Mesendoderm (in vitro differentiated cells): ENCODE measurements around the gene SLC16A3.

ENCODE experiments used
- DNase-seq: peaks from one replicate; pipeline ENCODE4 v3.0.0; 2013
- H2AK5ac ChIP-seq: 2 replicates; pipeline ENCODE4 v1.6.1; 2013; ENCODE audit warnings: low read length, inconsistent platforms
- H2BK120ac ChIP-seq: 2 replicates; pipeline ENCODE4 v1.6.1; 2013; ENCODE audit warnings: low read depth, mild to moderate bottlenecking, low read length, moderate library complexity, mixed read lengths
- H2BK15ac ChIP-seq: replicated peaks from 2 replicates; pipeline ENCODE4 v1.6.1; 2013; ENCODE audit warnings: low read depth, mild to moderate bottlenecking, moderate library complexity
- H2BK5ac ChIP-seq: 2 replicates; pipeline ENCODE4 v1.6.1; 2013; ENCODE audit warnings: low read length, inconsistent platforms
- H3K18ac ChIP-seq: 2 replicates; pipeline ENCODE4 v1.6.1; 2013; ENCODE audit warnings: mild to moderate bottlenecking, low read length, mixed read lengths
- H3K23ac ChIP-seq: one replicate; pipeline ENCODE4 v1.6.1; 2013; ENCODE audit warnings: low read length
- H3K27ac ChIP-seq: 2 replicates; pipeline ENCODE4 v1.5.1; 2013; ENCODE audit warnings: low read depth, mild to moderate bottlenecking, inconsistent platforms, low read length, moderate library complexity
- H3K27me3 ChIP-seq: 2 replicates; pipeline ENCODE4 v1.6.1; 2013; ENCODE audit warnings: low read length, control low read depth, mild to moderate bottlenecking, inconsistent platforms; ENCODE audit not compliant: insufficient read depth, poor library complexity
- H3K36me3 ChIP-seq: 2 replicates; pipeline ENCODE4 v1.6.1; 2013; ENCODE audit warnings: low read length, inconsistent platforms; ENCODE audit not compliant: control insufficient read depth, insufficient read depth
- H3K4ac ChIP-seq: one replicate; pipeline ENCODE4 v1.6.1; 2013; ENCODE audit warnings: low read depth, mild to moderate bottlenecking, low read length, moderate library complexity
- H3K4me1 ChIP-seq: 2 replicates; pipeline ENCODE4 v1.6.1; 2013; ENCODE audit warnings: low read depth, low read length, inconsistent platforms; ENCODE audit not compliant: control insufficient read depth
- H3K4me2 ChIP-seq: 2 replicates; pipeline ENCODE4 v1.6.1; 2013; ENCODE audit warnings: low read length
- H3K4me3 ChIP-seq: 2 replicates; pipeline ENCODE4 v1.5.1; 2013; ENCODE audit warnings: mild to moderate bottlenecking, low read length
- H3K56ac ChIP-seq: one replicate; pipeline ENCODE4 v1.6.1; 2013; ENCODE audit warnings: low read length
- H3K79me1 ChIP-seq: 2 replicates; pipeline ENCODE4 v1.6.1; 2013; ENCODE audit warnings: low read length, inconsistent platforms
- H3K79me2 ChIP-seq: 2 replicates; pipeline ENCODE4 v1.6.1; 2013; ENCODE audit warnings: mild to moderate bottlenecking, low read length; ENCODE audit not compliant: control insufficient read depth, insufficient read depth
- H3K9ac ChIP-seq: 2 replicates; pipeline ENCODE4 v1.6.1; 2013; ENCODE audit warnings: low read length, inconsistent platforms
- H4K5ac ChIP-seq: one replicate; pipeline ENCODE4 v1.6.1; 2013; ENCODE audit warnings: low read length
- H4K8ac ChIP-seq: one replicate; pipeline ENCODE4 v1.6.1; 2013; ENCODE audit warnings: low read depth, mild to moderate bottlenecking, control low read depth, low read length, moderate library complexity
- WGBS: extraction: QIAGEN DNeasy Blood & Tissue Kit; methylation state at CpG from one replicate; pipeline ENCODE4 v1.1.7; 2013; ENCODE audit warnings: low lambda C conversion rate, missing lambda C conversion rate; ENCODE audit not compliant: insufficient coverage; ENCODE audit errors: extremely low coverage; 5-methylcytosine and 5-hydroxymethylcytosine counted together

Gene SLC16A3

DNA sequence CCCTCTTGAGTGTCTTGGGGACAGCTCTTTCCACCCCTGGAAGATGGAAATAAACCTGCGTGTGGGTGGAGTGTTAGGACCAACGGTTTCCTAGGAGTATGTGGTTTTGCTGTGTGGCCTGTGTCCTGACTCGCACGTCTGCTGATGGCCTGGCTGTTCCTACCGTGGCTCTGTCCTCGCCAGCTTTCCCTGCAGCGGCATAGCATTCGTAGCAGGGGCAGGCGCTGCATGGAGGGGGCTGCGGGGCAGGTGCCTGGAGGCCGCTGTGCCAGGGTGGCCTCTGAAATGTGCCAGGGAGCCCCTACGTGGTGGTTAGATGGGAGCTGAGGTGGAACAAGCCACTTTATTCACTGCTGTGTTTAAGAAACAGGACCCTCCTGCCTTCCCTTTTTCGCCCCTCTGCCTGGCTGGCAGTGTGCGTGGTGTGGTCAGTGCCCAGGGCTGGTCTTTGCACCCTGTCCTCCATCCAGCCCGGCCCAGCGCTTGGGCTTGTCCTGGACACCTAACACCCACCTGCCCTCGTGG, 10.6 kb downstream of the SLC16A3 start:
- Histone ChIP-seq H3K79me1 (peaks cover 12% of the 10 kb centered on the region), H3K18ac (no peak overlapping the region), H3K4me2 (no peak overlapping the region), H3K23ac (no peak overlapping the region), H3K4me1 (no peaks in the 10 kb centered on the region), H2AK5ac (no peak overlapping the region), H3K27ac (no peak overlapping the region), H3K4ac (no peak overlapping the region), H3K4me3 (no peak overlapping the region), H3K79me2 (peaks cover 6% of the 10 kb centered on the region), H3K36me3 (peaks cover 12% of the 10 kb centered on the region), H3K9ac (no peak overlapping the region), H2BK120ac (no peak overlapping the region), H3K56ac (no peak overlapping the region), H2BK5ac (no peak overlapping the region), H4K5ac (no peak overlapping the region), H2BK15ac (no peak overlapping the region), H3K27me3 (no peaks in the 10 kb centered on the region), H4K8ac (no peak overlapping the region)
- WGBS = no CpG with 5 or more reads among the region's 17 CpGs
- no peak for DNase-seq

DNA sequence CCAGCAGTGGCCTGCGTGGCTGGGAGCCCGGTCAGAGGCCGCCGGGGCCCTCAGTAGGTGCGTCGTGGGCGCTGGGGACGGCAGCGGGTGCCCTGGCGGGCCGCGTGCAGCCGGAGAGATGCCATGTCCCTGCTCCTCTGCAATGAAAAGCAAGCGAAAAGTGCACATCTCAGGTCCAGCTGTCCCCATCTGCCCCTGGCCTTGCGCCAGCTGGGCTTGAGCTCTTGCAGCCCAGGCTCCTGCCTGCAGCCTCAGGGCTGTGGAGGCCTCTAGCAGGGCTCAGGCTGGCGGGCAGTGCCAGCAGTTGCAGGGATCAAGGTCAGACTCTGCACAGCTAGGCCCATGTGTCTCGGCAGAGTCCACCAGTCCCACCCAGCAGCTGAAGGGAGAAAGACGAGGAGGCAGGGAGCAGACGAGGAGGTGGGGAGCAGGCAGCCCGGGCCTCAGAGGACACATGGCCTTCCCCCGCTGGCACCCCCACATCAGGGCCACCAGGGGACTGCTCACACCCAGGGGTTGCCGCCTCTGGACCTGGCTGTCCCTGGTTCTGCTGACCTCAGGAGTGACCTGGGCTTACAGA, 11.2 kb downstream of the SLC16A3 start:
- DNase-seq = no peak
- no peak overlapping the region for H3K18ac ChIP-seq
- H2BK15ac ChIP-seq = no peak overlapping the region
- H3K79me1 ChIP-seq = peaks cover 12% of the 10 kb centered on the region
- H2BK5ac ChIP-seq = no peak overlapping the region
- no peak overlapping the region for H3K4ac ChIP-seq
- H2BK120ac ChIP-seq = no peak overlapping the region
- H3K56ac ChIP-seq = no peak overlapping the region
- H3K36me3 ChIP-seq = peaks cover 14% of the 10 kb centered on the region
- H3K9ac ChIP-seq = no peak overlapping the region
- H3K4me3 ChIP-seq = no peak overlapping the region
- H3K4me1 ChIP-seq = no peaks in the 10 kb centered on the region
- H2AK5ac ChIP-seq = no peak overlapping the region
- H3K4me2 ChIP-seq = no peak overlapping the region
- WGBS = no CpG with 5 or more reads among the region's 22 CpGs
- no peak overlapping the region for H3K27ac ChIP-seq
- H3K27me3 ChIP-seq = no peaks in the 10 kb centered on the region
- peaks cover 6% of the 10 kb centered on the region for H3K79me2 ChIP-seq
- H4K5ac ChIP-seq = no peak overlapping the region
- H4K8ac ChIP-seq = no peak overlapping the region
- no peak overlapping the region for H3K23ac ChIP-seq

DNA sequence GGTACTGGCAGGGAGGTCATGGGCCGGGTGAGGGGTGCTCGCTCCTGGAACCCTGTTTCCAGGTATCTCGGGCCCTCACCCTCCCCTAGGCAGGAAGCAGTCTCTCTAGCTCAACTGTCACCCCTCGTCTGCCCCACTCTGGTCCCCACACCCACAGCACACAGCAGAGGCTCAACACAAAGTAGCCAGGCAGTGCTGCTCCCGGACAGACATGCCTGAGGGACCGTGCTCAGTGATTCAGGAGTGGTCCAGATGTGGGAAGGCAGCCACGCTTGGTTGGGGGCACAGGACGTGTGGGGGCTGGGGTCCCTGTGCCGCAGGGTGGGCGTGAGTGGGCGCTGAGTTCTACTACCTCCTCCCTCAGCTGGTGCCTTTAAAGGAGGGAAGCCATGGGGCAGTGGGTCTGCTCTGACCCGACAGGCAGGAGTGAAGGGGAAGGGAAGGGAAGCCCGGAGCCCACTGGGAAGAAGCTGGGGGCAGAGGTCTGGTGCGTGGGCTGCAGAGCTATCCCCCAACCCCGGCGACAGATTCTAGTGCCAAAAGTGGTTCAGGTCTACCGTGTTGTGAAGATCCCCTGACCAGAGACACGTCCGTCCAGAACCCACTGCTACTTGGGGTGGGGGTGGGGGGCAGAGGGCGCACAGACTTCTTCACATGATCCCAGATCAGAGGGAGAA, 11.8 kb downstream of the SLC16A3 start:
- H3K4ac ChIP-seq = no peak overlapping the region
- no peak overlapping the region for H3K23ac ChIP-seq
- no peak overlapping the region for H3K56ac ChIP-seq
- no peak overlapping the region for H4K8ac ChIP-seq
- H2AK5ac ChIP-seq = no peak overlapping the region
- no peak overlapping the region for H3K4me2 ChIP-seq
- no peak overlapping the region for H3K4me3 ChIP-seq
- H3K79me1 ChIP-seq = peaks cover 12% of the 10 kb centered on the region
- no CpG with 5 or more reads among the region's 20 CpGs for WGBS
- DNase-seq = no peak
- no peak overlapping the region for H2BK120ac ChIP-seq
- peaks cover 18% of the 10 kb centered on the region for H3K36me3 ChIP-seq
- H3K9ac ChIP-seq = no peak overlapping the region
- H3K27me3 ChIP-seq = no peaks in the 10 kb centered on the region
- no peak overlapping the region for H4K5ac ChIP-seq
- no peak overlapping the region for H2BK5ac ChIP-seq
- no peak overlapping the region for H3K27ac ChIP-seq
- H3K4me1 ChIP-seq = no peaks in the 10 kb centered on the region
- no peak overlapping the region for H3K18ac ChIP-seq
- peaks cover 6% of the 10 kb centered on the region for H3K79me2 ChIP-seq
- no peak overlapping the region for H2BK15ac ChIP-seq

GRCh38 chr17:82241183-82241925, 12.5 kb downstream of the SLC16A3 start:
- H2BK15ac ChIP-seq = no peak overlapping the region
- H3K27ac ChIP-seq = no peak overlapping the region
- H2AK5ac ChIP-seq = no peak overlapping the region
- H3K4me1 ChIP-seq = no peaks in the 10 kb centered on the region
- H3K79me1 ChIP-seq = peaks cover 12% of the 10 kb centered on the region
- no peak overlapping the region for H3K18ac ChIP-seq
- no peaks in the 10 kb centered on the region for H3K27me3 ChIP-seq
- peaks cover 21% of the 10 kb centered on the region for H3K36me3 ChIP-seq
- H4K8ac ChIP-seq = no peak overlapping the region
- no peak overlapping the region for H3K56ac ChIP-seq
- H2BK120ac ChIP-seq = no peak overlapping the region
- no peak overlapping the region for H2BK5ac ChIP-seq
- H4K5ac ChIP-seq = no peak overlapping the region
- H3K4me3 ChIP-seq = no peak overlapping the region
- no peak overlapping the region for H3K4me2 ChIP-seq
- peaks cover 6% of the 10 kb centered on the region for H3K79me2 ChIP-seq
- WGBS = no CpG with 5 or more reads among the region's 27 CpGs
- no peak overlapping the region for H3K9ac ChIP-seq
- H3K4ac ChIP-seq = no peak overlapping the region
- no peak overlapping the region for H3K23ac ChIP-seq
- no peak for DNase-seq

DNA sequence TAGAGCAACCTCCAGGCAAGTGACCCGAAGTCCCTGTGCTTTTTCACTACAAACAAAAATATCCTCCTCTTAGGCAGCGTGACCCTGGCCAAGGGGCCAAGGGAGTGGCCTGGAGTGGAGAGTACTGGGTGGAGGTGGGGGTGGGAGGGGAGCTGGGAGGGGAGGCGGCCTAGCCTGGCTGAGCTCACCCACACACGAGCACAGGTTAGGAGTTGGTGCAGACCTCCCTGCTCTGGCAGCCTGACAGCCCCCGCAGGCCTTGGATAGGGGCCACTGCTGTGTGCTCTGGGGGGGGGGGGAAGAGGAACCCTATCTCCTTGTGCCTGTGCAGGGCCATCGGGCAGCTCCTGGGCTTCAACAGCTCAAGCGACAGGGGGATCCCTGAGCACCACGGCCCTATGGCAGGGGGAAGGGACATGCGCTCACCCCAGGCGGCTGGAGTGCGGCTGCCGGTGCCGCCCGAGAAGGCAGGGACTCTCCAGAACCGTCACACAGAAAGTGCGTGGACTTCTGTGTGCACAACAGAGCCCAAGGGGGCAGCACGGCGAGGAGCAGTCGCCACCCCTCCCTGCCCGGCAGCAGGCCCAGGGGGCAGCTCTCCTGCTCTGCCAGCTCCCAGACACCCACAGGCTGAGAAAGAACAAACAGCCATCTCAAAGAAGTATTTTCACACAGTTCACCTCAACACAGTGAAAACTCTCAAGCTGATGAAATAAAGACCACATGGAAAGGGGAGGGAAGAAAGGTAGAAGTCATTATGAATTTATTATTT, 13.3 kb downstream of the SLC16A3 start:
- no peak overlapping the region for H3K4me2 ChIP-seq
- H3K4ac ChIP-seq = no peak overlapping the region
- H3K79me1 ChIP-seq = peaks cover 15% of the 10 kb centered on the region
- no peak overlapping the region for H3K23ac ChIP-seq
- no peak overlapping the region for H2BK15ac ChIP-seq
- H2AK5ac ChIP-seq = no peak overlapping the region
- no peak overlapping the region for H3K56ac ChIP-seq
- H3K27ac ChIP-seq = no peak overlapping the region
- no CpG with 5 or more reads among the region's 20 CpGs for WGBS
- no peak overlapping the region for H4K5ac ChIP-seq
- H2BK120ac ChIP-seq = no peak overlapping the region
- peaks cover 21% of the 10 kb centered on the region for H3K36me3 ChIP-seq
- H2BK5ac ChIP-seq = no peak overlapping the region
- H3K4me1 ChIP-seq = no peaks in the 10 kb centered on the region
- no peak overlapping the region for H4K8ac ChIP-seq
- H3K18ac ChIP-seq = no peak overlapping the region
- H3K9ac ChIP-seq = no peak overlapping the region
- H3K27me3 ChIP-seq = no peaks in the 10 kb centered on the region
- no peak for DNase-seq
- no peak overlapping the region for H3K4me3 ChIP-seq
- H3K79me2 ChIP-seq = peaks cover 6% of the 10 kb centered on the region
